GM12872 (cell line): ENCODE measurements around the gene RAB31.

Source experiments
- TF ChIP-seq, protein P1 (sequence below): IDR thresholded peaks from 3 replicates; pipeline ENCODE4 v1.5.1; 2011; ENCODE audit warnings: low read depth, mild to moderate bottlenecking, low read length, moderate library complexity; ENCODE audit not compliant: insufficient read depth

Gene RAB31

DNA sequence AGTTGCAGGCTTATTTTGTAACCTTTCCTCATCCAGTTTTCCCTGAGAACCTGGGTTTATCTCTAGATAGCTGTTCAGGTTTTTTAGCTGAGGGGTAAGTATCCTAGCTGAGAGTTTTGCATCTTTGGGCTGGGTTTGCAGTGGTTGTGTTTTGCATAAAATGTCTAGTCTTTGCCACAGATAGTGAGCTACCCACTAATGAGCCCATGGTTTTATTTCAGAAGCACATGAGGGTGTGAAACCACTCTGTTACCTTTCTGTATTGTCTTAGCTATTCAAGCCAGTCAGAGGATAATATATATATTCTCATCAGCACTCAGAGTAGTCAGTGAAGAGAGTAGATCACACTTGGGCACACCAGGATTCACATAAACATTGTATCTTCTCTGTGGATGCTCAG is 153.1 kb downstream of the RAB31 start:
- TF ChIP-seq, protein P1, sequence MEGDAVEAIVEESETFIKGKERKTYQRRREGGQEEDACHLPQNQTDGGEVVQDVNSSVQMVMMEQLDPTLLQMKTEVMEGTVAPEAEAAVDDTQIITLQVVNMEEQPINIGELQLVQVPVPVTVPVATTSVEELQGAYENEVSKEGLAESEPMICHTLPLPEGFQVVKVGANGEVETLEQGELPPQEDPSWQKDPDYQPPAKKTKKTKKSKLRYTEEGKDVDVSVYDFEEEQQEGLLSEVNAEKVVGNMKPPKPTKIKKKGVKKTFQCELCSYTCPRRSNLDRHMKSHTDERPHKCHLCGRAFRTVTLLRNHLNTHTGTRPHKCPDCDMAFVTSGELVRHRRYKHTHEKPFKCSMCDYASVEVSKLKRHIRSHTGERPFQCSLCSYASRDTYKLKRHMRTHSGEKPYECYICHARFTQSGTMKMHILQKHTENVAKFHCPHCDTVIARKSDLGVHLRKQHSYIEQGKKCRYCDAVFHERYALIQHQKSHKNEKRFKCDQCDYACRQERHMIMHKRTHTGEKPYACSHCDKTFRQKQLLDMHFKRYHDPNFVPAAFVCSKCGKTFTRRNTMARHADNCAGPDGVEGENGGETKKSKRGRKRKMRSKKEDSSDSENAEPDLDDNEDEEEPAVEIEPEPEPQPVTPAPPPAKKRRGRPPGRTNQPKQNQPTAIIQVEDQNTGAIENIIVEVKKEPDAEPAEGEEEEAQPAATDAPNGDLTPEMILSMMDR, result no peak

- TF ChIP-seq, protein P1, result no peak
Measured at GRCh38 chr18:9861933-9862332, 153.8 kb downstream of the RAB31 start.

GRCh38 chr18:9862686-9863085 is 154.6 kb downstream of the RAB31 start:
- TF ChIP-seq, protein P1, result no peak

GRCh38 chr18:9863282-9863681 is 155.2 kb downstream of the RAB31 start:
- TF ChIP-seq, protein P1, result no peak

DNA sequence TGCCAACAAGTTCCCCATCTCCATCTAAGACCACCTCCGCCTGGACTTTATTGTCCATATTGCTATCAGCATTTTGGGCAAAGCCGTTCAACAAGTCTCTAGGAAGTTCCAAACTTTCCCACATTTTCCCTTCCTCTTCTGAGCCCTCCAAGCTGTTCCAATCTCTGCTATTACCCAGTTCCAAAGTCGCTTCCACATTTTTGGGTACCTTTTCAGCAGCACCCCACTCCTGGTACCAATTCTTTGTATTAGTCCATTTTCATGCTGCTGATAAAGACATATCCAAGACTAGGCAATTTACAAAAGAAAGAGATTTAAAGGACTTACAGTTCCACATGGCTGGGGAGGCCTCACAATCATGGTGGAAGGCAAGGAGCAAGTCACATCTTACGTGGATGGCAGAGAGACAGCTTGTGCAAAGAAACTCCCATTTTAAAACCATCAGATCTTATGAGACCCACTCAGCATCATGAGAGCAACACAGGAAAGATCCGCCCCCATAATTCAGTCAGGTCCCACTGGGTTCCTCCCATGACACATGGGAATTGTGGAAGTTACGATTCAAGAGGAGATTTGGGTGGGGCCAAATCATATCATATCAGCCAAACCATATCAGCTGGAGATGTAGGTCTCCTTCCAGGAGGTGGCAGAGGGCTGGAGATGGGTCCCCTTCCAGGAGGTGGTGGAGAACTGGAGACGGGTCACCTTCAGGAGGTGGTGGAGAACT is 157.8 kb downstream of the RAB31 start:
- TF ChIP-seq, protein P1, result no peak

DNA sequence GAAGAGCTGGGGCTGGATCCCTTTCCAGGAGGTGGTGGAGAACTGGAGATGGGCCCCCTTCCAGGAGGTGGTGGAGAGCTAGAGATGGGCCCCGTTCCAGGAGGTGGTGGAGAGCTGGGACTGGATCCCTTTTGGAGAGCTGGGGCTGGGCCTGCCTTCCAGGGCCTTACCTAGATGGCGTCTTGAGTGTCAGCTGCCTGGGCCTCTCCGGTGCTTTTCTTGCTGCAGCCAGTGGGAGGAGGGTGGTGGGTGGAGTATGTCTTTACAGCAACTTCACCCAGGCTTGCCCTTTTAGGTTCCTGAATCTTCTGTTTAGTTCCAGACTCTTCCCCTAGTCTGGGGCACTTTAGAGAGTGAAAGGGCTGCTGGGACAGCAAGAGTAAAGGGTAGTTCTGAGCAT is 158.5 kb downstream of the RAB31 start:
- TF ChIP-seq, protein P1, result no peak

GRCh38 chr18:9867071-9867594 is 159.0 kb downstream of the RAB31 start:
- TF ChIP-seq, protein P1, result no peak
